HG03135 (cell line): ENCODE data around the gene TMEM52.

Source experiments
- ATAC-seq: cut with Tn5 transposase; IDR thresholded peaks from one replicate; pipeline ENCODE4 v1.9.1; 2021; ENCODE audit warnings: mild to moderate bottlenecking, moderate library complexity; ENCODE audit not compliant: unreplicated experiment

TMEM52 gene

DNA sequence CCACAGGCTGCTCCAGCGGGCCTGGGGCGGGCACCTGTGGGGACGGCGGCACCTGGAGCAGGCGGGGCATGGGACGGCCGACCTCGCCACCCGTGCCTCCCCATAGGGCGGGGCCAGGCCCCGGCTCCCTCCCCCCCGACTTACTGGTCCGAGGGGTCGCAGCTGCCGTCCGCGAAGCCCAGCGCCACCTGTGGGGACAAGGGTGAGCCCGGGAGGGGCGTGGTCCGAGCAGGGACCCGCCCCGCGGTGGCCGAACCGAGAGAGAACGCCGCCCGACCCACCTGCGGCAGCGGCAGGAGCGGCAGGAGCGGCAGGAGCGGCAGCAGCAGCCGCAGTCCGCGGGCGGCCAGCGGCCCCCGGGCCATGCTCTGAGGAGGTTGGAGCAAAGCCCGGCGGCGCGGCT is at the start of gene TMEM52:
Gene TMEM52 (minus strand): TSS at position 379 of the 403 bp plus-strand sequence. CDS start 14 bp downstream, at position 365.
- ATAC-seq: peak; percentile 14

GRCh38 chr1:1967879-1968278 is 48.8 kb upstream of the TMEM52 start:
- ATAC-seq: no peak

DNA sequence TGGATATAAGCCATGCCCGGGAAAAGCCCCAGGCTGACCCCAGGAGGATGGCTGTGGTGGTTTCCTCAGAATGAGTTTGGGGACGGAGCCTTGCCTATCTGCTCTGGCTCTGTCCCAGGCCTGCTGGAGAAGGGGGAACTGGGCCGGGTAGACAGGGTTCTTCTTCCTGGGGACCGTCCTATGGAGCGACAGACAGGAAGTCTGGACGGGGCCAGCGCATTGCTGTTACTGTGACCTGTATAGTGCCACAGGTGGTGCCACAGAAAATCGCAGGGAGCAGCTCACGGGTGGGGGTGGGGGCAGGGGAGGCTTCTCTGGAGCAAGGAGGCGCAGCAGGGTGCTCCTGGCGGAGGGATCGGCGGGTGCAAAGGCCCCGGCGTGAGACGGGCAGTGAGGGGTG is 48.1 kb upstream of the TMEM52 start:
- no peak for ATAC-seq

GRCh38 chr1:1966071-1966740 is 47.1 kb upstream of the TMEM52 start:
- no peak for ATAC-seq

- no peak for ATAC-seq
These were observed 46.5 kb upstream of the TMEM52 start for GRCh38 chr1:1965546-1965945.

DNA sequence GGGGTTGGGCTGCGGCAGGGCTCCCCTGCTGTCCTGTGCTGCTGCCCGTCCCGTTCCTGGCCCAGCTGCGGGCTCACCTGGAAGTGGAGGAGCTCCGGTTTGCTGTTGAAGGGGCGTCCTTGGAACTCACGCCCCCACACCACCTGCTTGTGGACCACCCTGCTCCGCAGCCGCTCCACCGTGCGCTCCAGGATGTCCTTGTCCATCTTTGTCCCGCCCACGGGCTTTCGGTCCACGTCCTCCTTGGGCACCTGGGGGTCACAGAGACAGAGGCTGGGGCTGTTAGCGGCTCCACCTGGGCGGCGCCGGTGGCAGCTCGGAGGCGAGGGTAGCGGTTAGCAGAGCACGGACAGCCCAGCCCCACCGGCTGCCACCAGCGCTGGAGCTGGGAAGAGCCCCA is 45.7 kb upstream of the TMEM52 start:
- no peak for ATAC-seq

DNA sequence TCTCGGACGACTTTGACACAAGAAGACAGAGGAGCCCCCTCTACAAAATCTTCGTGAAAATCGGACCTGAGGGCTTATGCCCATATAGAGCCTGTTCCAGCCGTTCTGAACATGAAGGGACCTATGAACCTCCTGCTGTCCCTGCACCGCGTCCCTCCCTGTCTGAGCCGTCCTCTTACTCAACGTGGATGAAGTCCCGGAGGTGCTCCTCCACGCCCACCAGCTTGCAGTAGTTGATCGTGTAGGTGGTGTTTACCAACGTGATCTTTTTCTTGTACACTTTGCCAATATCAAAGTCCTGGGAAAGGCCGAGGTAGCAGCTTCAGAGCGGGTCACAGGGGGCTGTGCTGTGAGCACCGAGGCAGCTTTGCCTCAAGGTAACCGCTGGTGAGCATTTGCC is 44.5 kb upstream of the TMEM52 start:
- ATAC-seq: no peak

DNA sequence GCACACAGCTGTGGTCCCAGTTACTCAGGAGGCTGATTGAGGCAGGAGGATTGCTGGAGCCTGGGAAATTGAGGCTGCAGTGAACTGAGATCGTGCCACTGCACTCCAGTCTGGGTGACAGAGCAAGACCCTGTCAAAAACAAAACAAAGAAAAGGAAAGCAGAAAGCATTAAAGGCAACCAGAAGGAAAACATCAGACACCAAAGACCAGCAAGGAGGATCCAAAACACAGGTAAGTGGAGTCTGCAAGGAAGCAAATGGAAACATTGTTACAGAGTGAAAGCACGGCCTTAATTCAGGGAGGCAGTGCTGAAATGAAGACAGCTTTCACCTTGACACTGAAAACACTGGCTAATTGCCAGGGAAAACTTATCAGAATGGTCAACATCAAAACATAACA is 43.7 kb upstream of the TMEM52 start:
- ATAC-seq: no peak

GRCh38 chr1:1960480-1961196 is 41.6 kb upstream of the TMEM52 start:
- ATAC-seq: no peak

- no peak for ATAC-seq
These were observed 40.9 kb upstream of the TMEM52 start for GRCh38 chr1:1959840-1960479.

DNA sequence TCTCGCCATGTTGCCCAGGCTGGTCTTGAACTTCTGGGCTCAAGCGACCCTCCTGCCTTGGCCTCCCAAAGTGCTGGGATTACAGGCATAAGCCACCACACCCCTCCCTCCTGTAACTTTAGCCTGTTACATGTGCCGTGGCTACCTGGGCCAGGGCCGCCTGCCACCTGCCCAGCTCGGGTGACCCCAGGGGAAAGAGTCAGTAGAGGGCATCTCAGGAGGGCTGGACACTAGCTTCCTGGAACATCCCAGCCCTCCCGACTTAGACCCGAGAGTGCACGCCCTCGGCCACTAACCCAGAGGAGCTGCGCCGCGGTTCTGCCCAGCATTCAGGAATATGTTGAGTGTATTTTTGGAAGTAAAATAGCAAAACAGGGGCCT is 40.4 kb upstream of the TMEM52 start:
- no peak for ATAC-seq

- no peak for ATAC-seq
These were observed 39.0 kb upstream of the TMEM52 start for GRCh38 chr1:1958071-1958541.

- ATAC-seq: no peak
These were observed 38.5 kb upstream of the TMEM52 start for GRCh38 chr1:1957533-1957961.

GRCh38 chr1:1956586-1957532 is 37.8 kb upstream of the TMEM52 start:
- ATAC-seq: no peak

DNA sequence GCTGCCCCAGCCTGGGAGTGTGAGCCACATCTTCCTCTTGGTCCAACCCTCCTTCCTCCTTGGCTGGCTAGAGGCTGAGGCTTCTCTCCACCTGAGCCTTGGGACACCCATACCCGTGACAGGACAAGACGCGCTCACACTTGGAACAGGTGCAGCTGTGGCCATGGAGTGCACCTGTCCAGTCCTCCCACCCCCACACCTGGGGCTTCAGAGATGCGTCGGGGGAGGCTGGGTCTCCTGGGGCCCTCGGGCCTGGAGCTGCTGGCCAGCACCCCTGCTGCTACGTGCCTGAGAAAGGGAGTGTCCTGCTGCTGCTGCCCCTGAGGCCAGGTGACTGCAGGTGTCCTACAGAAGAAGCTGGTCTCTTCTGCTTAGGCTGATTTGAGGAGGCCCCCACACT is 37.0 kb upstream of the TMEM52 start:
- ATAC-seq: no peak

GRCh38 chr1:1955621-1956094 is 36.6 kb upstream of the TMEM52 start:
- no peak for ATAC-seq

DNA sequence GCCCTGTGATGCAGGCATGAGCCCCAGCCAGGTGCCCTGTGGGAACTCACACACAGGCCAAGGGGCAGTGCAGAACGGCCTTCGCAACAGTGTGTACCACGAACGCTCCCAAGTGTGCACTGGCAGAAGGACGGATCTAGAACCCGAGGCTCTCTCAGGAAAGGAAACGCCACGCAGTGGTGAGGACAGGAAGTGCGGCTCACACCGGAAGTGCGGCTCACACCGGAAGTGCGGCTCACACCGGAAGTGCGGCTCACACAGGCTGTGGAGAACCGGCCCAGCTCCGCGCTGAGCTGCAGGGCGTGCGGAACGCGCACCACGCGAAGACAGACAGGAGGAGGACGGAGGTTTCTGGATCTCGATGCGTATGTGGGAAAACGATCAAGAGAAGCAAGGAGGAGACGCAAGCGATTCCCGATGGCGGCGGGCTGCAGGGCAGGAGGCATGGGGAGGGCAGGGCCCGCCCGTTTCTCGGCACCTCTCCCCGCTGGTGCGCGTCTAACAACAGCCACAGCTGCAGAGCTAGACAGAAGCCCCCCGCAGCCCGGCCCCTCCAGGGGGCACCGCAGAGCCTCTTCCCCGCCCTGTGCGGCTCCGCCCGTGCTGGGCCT is 35.9 kb upstream of the TMEM52 start:
- no peak for ATAC-seq

DNA sequence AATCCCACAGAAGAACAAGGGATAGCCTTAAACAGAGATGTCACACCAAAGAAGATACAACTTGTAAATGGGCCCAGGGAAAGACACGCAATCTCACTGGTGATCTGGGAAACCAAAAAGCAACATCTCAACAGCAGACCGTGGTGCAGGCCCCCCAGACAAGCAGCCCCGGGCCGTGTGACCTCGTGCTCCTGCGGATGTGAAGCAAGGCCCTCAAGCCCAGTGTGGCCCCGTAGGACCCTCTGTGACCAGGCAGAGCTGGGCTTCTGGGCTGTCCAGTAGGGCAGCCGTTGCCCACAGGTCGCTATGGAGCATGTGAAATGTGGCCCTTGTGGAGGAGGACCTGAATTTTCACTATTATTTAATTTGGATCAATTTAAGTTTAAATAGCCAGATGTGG is 34.9 kb upstream of the TMEM52 start:
- ATAC-seq: no peak

- ATAC-seq: no peak
These were observed 31.9 kb upstream of the TMEM52 start for GRCh38 chr1:1950940-1951339.

- no peak for ATAC-seq
These were observed 29.7 kb upstream of the TMEM52 start for GRCh38 chr1:1948783-1949182.
